H9 (cell line): ENCODE measurements around the gene ANKS1B. TPM values are rescaled to one million over a fixed set of nuclear protein-coding genes. Genes with fewer than 3 reads are reported as not detected.

Experiments
- DNase-seq: peaks from one replicate; pipeline ENCODE4 v3.0.0-alpha.2; 2017
- H2AFZ ChIP-seq: one replicate; pipeline ENCODE4 v1.6.1; 2013; ENCODE audit warnings: mild to moderate bottlenecking, low read length, control low read depth, moderate library complexity
- H2AK5ac ChIP-seq: 2 replicates; pipeline ENCODE4 v1.6.1; 2013; ENCODE audit warnings: low read length, control low read depth, mixed read lengths; ENCODE audit not compliant: insufficient read length
- H2BK120ac ChIP-seq: one replicate; pipeline ENCODE4 v1.6.1; 2013; ENCODE audit warnings: low read depth, mild to moderate bottlenecking, low read length, control low read depth, inconsistent platforms; ENCODE audit not compliant: poor library complexity, severe bottlenecking
- H2BK12ac ChIP-seq: 2 replicates; pipeline ENCODE4 v1.6.1; 2013; ENCODE audit warnings: low read length, control low read depth, mixed read lengths, low read depth; ENCODE audit not compliant: insufficient read length
- H2BK15ac ChIP-seq: 2 replicates; pipeline ENCODE4 v1.6.1; 2013; ENCODE audit warnings: low read depth, low read length, control low read depth
- H2BK20ac ChIP-seq: one replicate; pipeline ENCODE4 v1.6.1; 2013; ENCODE audit warnings: low read depth, mild to moderate bottlenecking, low read length, control low read depth, inconsistent platforms; ENCODE audit not compliant: poor library complexity, severe bottlenecking
- H2BK5ac ChIP-seq: 2 replicates; pipeline ENCODE4 v1.6.1; 2013; ENCODE audit warnings: low read length, control low read depth, mixed read lengths; ENCODE audit not compliant: insufficient read length
- H3K14ac ChIP-seq: 2 replicates; pipeline ENCODE4 v1.6.1; 2013; ENCODE audit warnings: low read length, control low read depth; ENCODE audit not compliant: insufficient read depth
- H3K18ac ChIP-seq: 2 replicates; pipeline ENCODE4 v1.6.1; 2013; ENCODE audit warnings: low read depth, mild to moderate bottlenecking, mixed read lengths, low read length, control low read depth; ENCODE audit not compliant: insufficient read length
- H3K23ac ChIP-seq: 2 replicates; pipeline ENCODE4 v1.6.1; 2013; ENCODE audit warnings: low read length, control low read depth, mixed read lengths, low read depth; ENCODE audit not compliant: insufficient read length
- H3K23me2 ChIP-seq: 2 replicates; pipeline ENCODE4 v1.6.1; 2013; ENCODE audit warnings: low read depth, mild to moderate bottlenecking, mixed read lengths, low read length, control low read depth; ENCODE audit not compliant: insufficient read length, poor library complexity, severe bottlenecking
- H3K27ac ChIP-seq: 2 replicates; pipeline ENCODE4 v1.5.1; 2013; ENCODE audit warnings: low read length, control low read depth, mixed read lengths, low read depth; ENCODE audit not compliant: insufficient read length
- H3K27me3 ChIP-seq: 2 replicates; pipeline ENCODE4 v1.6.1; 2013; ENCODE audit warnings: low read length, control low read depth, inconsistent platforms; ENCODE audit not compliant: insufficient read depth
- H3K4ac ChIP-seq: 2 replicates; pipeline ENCODE4 v1.6.1; 2013; ENCODE audit warnings: low read depth, mild to moderate bottlenecking, control low read depth, inconsistent platforms, low read length, moderate library complexity
- H3K4me1 ChIP-seq: 2 replicates; pipeline ENCODE4 v1.6.1; 2013; ENCODE audit warnings: low read length, control low read depth, inconsistent platforms; ENCODE audit not compliant: insufficient read depth
- H3K4me2 ChIP-seq: 2 replicates; pipeline ENCODE4 v1.6.1; 2013; ENCODE audit warnings: low read length, control low read depth, mixed read lengths; ENCODE audit not compliant: insufficient read length, insufficient read depth
- H3K56ac ChIP-seq: 2 replicates; pipeline ENCODE4 v1.6.1; 2013; ENCODE audit warnings: low read depth, mild to moderate bottlenecking, mixed read lengths, low read length, control low read depth; ENCODE audit not compliant: insufficient read length
- H3K79me1 ChIP-seq: 2 replicates; pipeline ENCODE4 v1.6.1; 2013; ENCODE audit warnings: low read depth, mild to moderate bottlenecking, moderate library complexity, low read length, control low read depth, inconsistent platforms; ENCODE audit not compliant: insufficient read depth, poor library complexity, severe bottlenecking
- H3K79me2 ChIP-seq: 2 replicates; pipeline ENCODE4 v1.6.1; 2013; ENCODE audit warnings: low read length, control low read depth, inconsistent platforms; ENCODE audit not compliant: insufficient read depth
- H3K9ac ChIP-seq: 2 replicates; pipeline ENCODE4 v1.6.1; 2013; ENCODE audit warnings: low read length, control low read depth, mixed read lengths; ENCODE audit not compliant: insufficient read length; ENCODE audit errors: extremely low read depth
- H3K9me3 ChIP-seq: one replicate; pipeline ENCODE4 v1.6.1; 2013; ENCODE audit warnings: low read depth, low read length, inconsistent platforms; ENCODE audit not compliant: control insufficient read depth
- H3T11ph ChIP-seq: one replicate; pipeline ENCODE4 v1.6.1; 2013; ENCODE audit warnings: mild to moderate bottlenecking, low read length, control low read depth, inconsistent platforms
- H4K20me1 ChIP-seq: one replicate; pipeline ENCODE4 v1.6.1; 2013; ENCODE audit not compliant: control insufficient read depth, insufficient read length, insufficient read depth
- H4K5ac ChIP-seq: 2 replicates; pipeline ENCODE4 v1.6.1; 2013; ENCODE audit warnings: low read depth, mild to moderate bottlenecking, mixed read lengths, low read length, control low read depth; ENCODE audit not compliant: insufficient read length
- H4K8ac ChIP-seq: replicated peaks from 2 replicates; pipeline ENCODE4 v1.6.1; 2013; ENCODE audit warnings: low read length, control low read depth, mixed read lengths, low read depth; ENCODE audit not compliant: insufficient read length
- H4K91ac ChIP-seq: 2 replicates; pipeline ENCODE4 v1.6.1; 2013; ENCODE audit warnings: low read depth, mild to moderate bottlenecking, moderate library complexity, mixed read lengths, low read length, control low read depth; ENCODE audit not compliant: insufficient read length
- H3K27ac Mint-ChIP-seq, 3 experiments: 2 replicates in 2 of 3; 3 replicates in 1 of 3; pipeline ENCODE4 v1.8.0; 2020 to 2021; ENCODE audit warnings: mixed read lengths in 3 of 3, mild to moderate bottlenecking in 1 of 3, moderate library complexity in 1 of 3
- H3K27me3 Mint-ChIP-seq: 2 replicates; pipeline ENCODE4 v1.8.0; 2021; ENCODE audit warnings: low read depth, mild to moderate bottlenecking, moderate library complexity, mixed read lengths
- H3K36me3 Mint-ChIP-seq, 3 experiments: 2 replicates in 2 of 3; 3 replicates in 1 of 3; pipeline ENCODE4 v1.8.0; 2020 to 2021; ENCODE audit warnings: low read depth in 3 of 3, mixed read lengths in 3 of 3; ENCODE audit not compliant: insufficient read depth in 1 of 3
- H3K4me1 Mint-ChIP-seq, 2 experiments: 2 replicates each; pipeline ENCODE4 v1.8.0; 2020; ENCODE audit warnings: mixed read lengths in 2 of 2
- H3K4me3 Mint-ChIP-seq, 2 experiments: 2 replicates in 1 of 2; 3 replicates in 1 of 2; pipeline ENCODE4 v1.8.0; 2020 to 2021; ENCODE audit warnings: mild to moderate bottlenecking in 2 of 2, mixed read lengths in 2 of 2, moderate library complexity in 1 of 2
- H3K9me3 Mint-ChIP-seq, 2 experiments: 2 replicates in 1 of 2; 3 replicates in 1 of 2; pipeline ENCODE4 v1.8.0; 2020; ENCODE audit warnings: mild to moderate bottlenecking in 2 of 2, mixed read lengths in 2 of 2, moderate library complexity in 1 of 2
- WGBS: extraction: QIAGEN DNeasy Blood & Tissue Kit; methylation state at CpG from one replicate; pipeline ENCODE4 v1.1.7; 2013; ENCODE audit warnings: missing lambda C conversion rate, low lambda C conversion rate, mixed read lengths; ENCODE audit not compliant: insufficient read length; ENCODE audit errors: extremely low coverage; 5-methylcytosine and 5-hydroxymethylcytosine counted together
- total RNA-seq: library from RNA; stranded (reverse); gene quantifications from 2 replicates; pipeline ENCODE4 v1.2.1, GENCODE V29; 2021
- TF ChIP-seq, protein P1 (sequence below): fragments of 200-600 bp; sonication (generic); conservative IDR thresholded peaks from 3 replicates; pipeline ENCODE4 v1.8.0; 2021; ENCODE audit warnings: antibody characterized with exemption, mild to moderate bottlenecking

The ANKS1B gene
- total RNA-seq, 1 experiment from 2014 or later = 4.1 TPM

DNA sequence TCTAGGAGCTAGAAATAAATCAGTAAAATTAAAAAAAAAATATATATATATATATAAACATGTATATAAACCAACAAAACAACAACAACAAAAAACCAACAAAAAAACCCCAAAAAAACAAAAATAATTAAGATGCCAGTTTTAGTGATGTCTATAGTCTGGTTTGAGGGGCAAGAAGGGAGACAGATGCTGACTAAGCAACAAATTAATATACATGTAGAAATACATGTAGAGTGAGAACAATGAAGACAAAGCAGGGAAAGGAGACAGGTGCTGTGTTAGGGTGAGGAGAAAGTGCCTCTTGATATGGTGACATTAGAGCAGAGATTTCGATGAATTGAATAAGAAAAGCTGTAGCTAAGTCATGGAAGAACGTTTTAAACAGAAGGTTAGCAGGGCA is 861.8 kb downstream of the ANKS1B start:
- DNase-seq = no peak
- no peak overlapping the region for H3K4ac ChIP-seq
- H4K20me1 ChIP-seq = no peaks in the 10 kb centered on the region
- H2AFZ ChIP-seq = no peak overlapping the region
- Mint-ChIP-seq H3K27ac (no peak overlapping the region), H3K9me3 (no peaks in the 10 kb centered on the region), H3K27me3 (no peaks in the 10 kb centered on the region), H3K36me3 (no peaks in the 10 kb centered on the region), H3K4me3 (no peak overlapping the region), H3K4me1 (no peaks in the 10 kb centered on the region)
- no peak overlapping the region for H2BK20ac ChIP-seq
- no peak overlapping the region for H4K91ac ChIP-seq
- H3K9ac ChIP-seq = no peak overlapping the region
- no peak overlapping the region for H3K23ac ChIP-seq
- H2BK120ac ChIP-seq = no peak overlapping the region
- H2AK5ac ChIP-seq = no peak overlapping the region
- H3K4me2 ChIP-seq = no peak overlapping the region
- H3T11ph ChIP-seq = no peak overlapping the region
- no peak overlapping the region for H3K18ac ChIP-seq
- WGBS = no CpG with 5 or more reads among the region's 2 CpGs
- no peak overlapping the region for H3K56ac ChIP-seq
- H3K27me3 ChIP-seq = no peaks in the 10 kb centered on the region
- no peak overlapping the region for H4K5ac ChIP-seq
- H3K27ac ChIP-seq = no peak overlapping the region
- H3K23me2 ChIP-seq = no peaks in the 10 kb centered on the region
- no peak overlapping the region for H2BK5ac ChIP-seq
- H3K14ac ChIP-seq = no peak overlapping the region
- H3K79me2 ChIP-seq = no peaks in the 10 kb centered on the region
- no peak overlapping the region for H4K8ac ChIP-seq
- TF ChIP-seq, protein P1, sequence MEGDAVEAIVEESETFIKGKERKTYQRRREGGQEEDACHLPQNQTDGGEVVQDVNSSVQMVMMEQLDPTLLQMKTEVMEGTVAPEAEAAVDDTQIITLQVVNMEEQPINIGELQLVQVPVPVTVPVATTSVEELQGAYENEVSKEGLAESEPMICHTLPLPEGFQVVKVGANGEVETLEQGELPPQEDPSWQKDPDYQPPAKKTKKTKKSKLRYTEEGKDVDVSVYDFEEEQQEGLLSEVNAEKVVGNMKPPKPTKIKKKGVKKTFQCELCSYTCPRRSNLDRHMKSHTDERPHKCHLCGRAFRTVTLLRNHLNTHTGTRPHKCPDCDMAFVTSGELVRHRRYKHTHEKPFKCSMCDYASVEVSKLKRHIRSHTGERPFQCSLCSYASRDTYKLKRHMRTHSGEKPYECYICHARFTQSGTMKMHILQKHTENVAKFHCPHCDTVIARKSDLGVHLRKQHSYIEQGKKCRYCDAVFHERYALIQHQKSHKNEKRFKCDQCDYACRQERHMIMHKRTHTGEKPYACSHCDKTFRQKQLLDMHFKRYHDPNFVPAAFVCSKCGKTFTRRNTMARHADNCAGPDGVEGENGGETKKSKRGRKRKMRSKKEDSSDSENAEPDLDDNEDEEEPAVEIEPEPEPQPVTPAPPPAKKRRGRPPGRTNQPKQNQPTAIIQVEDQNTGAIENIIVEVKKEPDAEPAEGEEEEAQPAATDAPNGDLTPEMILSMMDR = no peak
- H3K9me3 ChIP-seq = no peaks in the 10 kb centered on the region
- H2BK15ac ChIP-seq = no peak overlapping the region
- no peaks in the 10 kb centered on the region for H3K79me1 ChIP-seq
- H3K4me1 ChIP-seq = no peaks in the 10 kb centered on the region
- no peak overlapping the region for H2BK12ac ChIP-seq
